NCI-H2081 treated with DMSO at 0.1 percent for 48 hours (cell line): ENCODE data around the gene UNC5A.
"Not testable (repeated sequence)": the region's sequence is repeated elsewhere in the genome, so short reads cannot be mapped to it uniquely, and the experiment has no call there.

Experiments used
- DNase-seq: peaks from one replicate; lab custom pipeline; 2025; lab: John Stamatoyannopoulos, UW

The UNC5A gene

GRCh38 chr5:176864755-176865154 lies 54.4 kb downstream of the UNC5A start:
- DNase-seq = no peak

GRCh38 chr5:176865964-176866363 lies 55.6 kb downstream of the UNC5A start:
- DNase-seq = no peak

- no peak for DNase-seq
Measured at GRCh38 chr5:176866707-176867310, 56.5 kb downstream of the UNC5A start.

GRCh38 chr5:176868126-176868525 lies 57.8 kb downstream of the UNC5A start:
- no peak for DNase-seq

GRCh38 chr5:176868731-176869130 lies 58.4 kb downstream of the UNC5A start:
- no peak for DNase-seq

GRCh38 chr5:176869501-176870109 lies 59.2 kb downstream of the UNC5A start:
- DNase-seq = no peak

- DNase-seq = no peak
Measured at GRCh38 chr5:176870110-176870591, 59.8 kb downstream of the UNC5A start.

GRCh38 chr5:176870644-176871043 lies 60.3 kb downstream of the UNC5A start:
- not testable (repeated sequence) for DNase-seq

GRCh38 chr5:176872586-176872985 lies 62.2 kb downstream of the UNC5A start:
- not testable (repeated sequence) for DNase-seq

GRCh38 chr5:176873011-176873410 lies 62.7 kb downstream of the UNC5A start:
- DNase-seq = not testable (repeated sequence)

- DNase-seq = no peak
Measured at GRCh38 chr5:176873541-176874172, 63.3 kb downstream of the UNC5A start.

- DNase-seq = no peak
Measured at GRCh38 chr5:176874198-176874780, 63.9 kb downstream of the UNC5A start.

GRCh38 chr5:176875014-176875550 lies 64.7 kb downstream of the UNC5A start:
- no peak for DNase-seq

- DNase-seq = no peak
Measured at GRCh38 chr5:176875783-176876505, 65.6 kb downstream of the UNC5A start.

- no peak for DNase-seq
Measured at GRCh38 chr5:176876506-176877431, 66.4 kb downstream of the UNC5A start.

GRCh38 chr5:176877793-176878331 lies 67.5 kb downstream of the UNC5A start:
- no peak for DNase-seq

GRCh38 chr5:176878463-176878862 lies 68.1 kb downstream of the UNC5A start:
- DNase-seq = no peak

- DNase-seq = no peak
Measured at GRCh38 chr5:176878906-176879662, 68.7 kb downstream of the UNC5A start.

GRCh38 chr5:176879663-176880361 lies 69.5 kb downstream of the UNC5A start:
- DNase-seq = no peak
